HepG2 (cell line): ENCODE data around the gene SGPP1. TPM values are rescaled to one million over a fixed set of nuclear protein-coding genes. Genes with fewer than 3 reads are reported as not detected.

ENCODE experiments used
- ATF1 ChIP-seq: IDR thresholded peaks from 2 replicates; pipeline ENCODE4 v1.6.1; 2016; ENCODE audit warnings: mild to moderate bottlenecking, control low read depth
- ATF7 ChIP-seq, 2 experiments: fragments of 450-650 bp in 1 of 2; sonication (generic) in 1 of 2; formaldehyde crosslinking in 1 of 2; IDR thresholded peaks; 2 replicates each; pipeline versions ENCODE4 v1.4.0 to v1.6.1; 2016 to 2020; ENCODE audit warnings: antibody characterized with exemption in 1 of 2, mild to moderate bottlenecking in 1 of 2, missing genetic modification reagents in 1 of 2
- EEA1 ChIP-seq: sonication (generic); formaldehyde crosslinking; IDR thresholded peaks from 2 replicates; pipeline ENCODE4 v1.5.1; 2020; ENCODE audit warnings: mild to moderate bottlenecking, missing genetic modification reagents, borderline replicate concordance
- HMGA1 ChIP-seq: sonication (generic); formaldehyde crosslinking; conservative IDR thresholded peaks from 2 replicates; pipeline ENCODE4 v1.4.0; 2020; ENCODE audit warnings: missing genetic modification reagents
- KAT8 ChIP-seq: IDR thresholded peaks from 2 replicates; pipeline ENCODE4 v1.6.1; 2016; ENCODE audit warnings: missing genetic modification reagents, missing compliant biosample characterization
- KLF16 ChIP-seq, 2 experiments: sonication (generic) in 1 of 2; formaldehyde crosslinking in 1 of 2; IDR thresholded peaks; 2 replicates each; pipeline versions ENCODE4 v1.6.1 to v1.8.0; 2016 to 2023; ENCODE audit warnings: missing genetic modification reagents in 2 of 2, missing compliant biosample characterization in 1 of 2
- SNRNP70 ChIP-seq: fragments of 200-400 bp; formaldehyde crosslinking; IDR thresholded peaks from 2 replicates; pipeline ENCODE4 v1.6.1; 2017; ENCODE audit warnings: mild to moderate bottlenecking, low read depth, low read length, moderate library complexity
- TSC22D2 ChIP-seq: sonication (generic); formaldehyde crosslinking; IDR thresholded peaks from 2 replicates; pipeline ENCODE4 v1.5.1; 2020; ENCODE audit warnings: missing genetic modification reagents, mild to moderate bottlenecking, borderline replicate concordance
- ZBTB37 ChIP-seq: sonication (generic); formaldehyde crosslinking; IDR thresholded peaks from 2 replicates; pipeline ENCODE4 v1.4.0; 2020; ENCODE audit warnings: mild to moderate bottlenecking, missing genetic modification reagents
- ZBTB40 ChIP-seq, 2 experiments: fragments of 450-650 bp in 1 of 2; sonication (generic) in 1 of 2; formaldehyde crosslinking in 1 of 2; IDR thresholded peaks; 2 replicates each; pipeline versions ENCODE4 v1.6.1 to v1.8.0; 2016 to 2022; ENCODE audit warnings: antibody characterized with exemption in 1 of 2, mild to moderate bottlenecking in 1 of 2, missing genetic modification reagents in 1 of 2
- ZNF562 ChIP-seq: sonication (generic); formaldehyde crosslinking; IDR thresholded peaks from 2 replicates; pipeline ENCODE4 v1.8.0; 2022; ENCODE audit warnings: missing genetic modification reagents, borderline replicate concordance
- ZNF777 ChIP-seq: sonication (generic); formaldehyde crosslinking; IDR thresholded peaks from 2 replicates; pipeline ENCODE4 v1.4.0; 2020; ENCODE audit warnings: missing genetic modification reagents
- polyA plus RNA-seq, 8 experiments: library from polyadenylated mRNA; depleted of rRNA in 3 of 8; stranded (reverse) in 7 of 8; unstranded in 1 of 8; fragments of >200 nt; fragmentation: Illumina TruSeq in 4 of 8; extraction: Trizol in 4 of 8; gene quantifications; 2 replicates each; pipeline versions ENCODE4 v1.2.1 to v1.2.3, GENCODE V29; 2011 to 2016; ENCODE audit warnings: low read depth in 4 of 8, missing spikeins in 1 of 8, mixed read lengths in 1 of 8; ENCODE audit not compliant: insufficient read depth in 1 of 8
- total RNA-seq, 5 experiments: library from RNA; depleted of rRNA; stranded (reverse); fragments of >200 nt; fragmentation: Illumina TruSeq; extraction: Trizol; gene quantifications; 2 replicates each; pipeline ENCODE4 v1.2.3, GENCODE V29; 2016; ENCODE audit warnings: low read depth in 1 of 5
- TF ChIP-seq, protein P1 (sequence below): sonication (generic); formaldehyde crosslinking; IDR thresholded peaks from 2 replicates; pipeline ENCODE4 v1.4.0; 2020; ENCODE audit warnings: missing genetic modification reagents
- TF ChIP-seq, protein P2 (sequence below): sonication (generic); formaldehyde crosslinking; IDR thresholded peaks from 2 replicates; pipeline ENCODE4 v1.4.0; 2020; ENCODE audit warnings: missing genetic modification reagents

Gene SGPP1
- total and polyA plus RNA-seq, 2 of the 13 experiments (the other 11 are each of a cell fraction or from before 2014, with no cell fraction given), result 6.4 to 6.8 TPM

DNA sequence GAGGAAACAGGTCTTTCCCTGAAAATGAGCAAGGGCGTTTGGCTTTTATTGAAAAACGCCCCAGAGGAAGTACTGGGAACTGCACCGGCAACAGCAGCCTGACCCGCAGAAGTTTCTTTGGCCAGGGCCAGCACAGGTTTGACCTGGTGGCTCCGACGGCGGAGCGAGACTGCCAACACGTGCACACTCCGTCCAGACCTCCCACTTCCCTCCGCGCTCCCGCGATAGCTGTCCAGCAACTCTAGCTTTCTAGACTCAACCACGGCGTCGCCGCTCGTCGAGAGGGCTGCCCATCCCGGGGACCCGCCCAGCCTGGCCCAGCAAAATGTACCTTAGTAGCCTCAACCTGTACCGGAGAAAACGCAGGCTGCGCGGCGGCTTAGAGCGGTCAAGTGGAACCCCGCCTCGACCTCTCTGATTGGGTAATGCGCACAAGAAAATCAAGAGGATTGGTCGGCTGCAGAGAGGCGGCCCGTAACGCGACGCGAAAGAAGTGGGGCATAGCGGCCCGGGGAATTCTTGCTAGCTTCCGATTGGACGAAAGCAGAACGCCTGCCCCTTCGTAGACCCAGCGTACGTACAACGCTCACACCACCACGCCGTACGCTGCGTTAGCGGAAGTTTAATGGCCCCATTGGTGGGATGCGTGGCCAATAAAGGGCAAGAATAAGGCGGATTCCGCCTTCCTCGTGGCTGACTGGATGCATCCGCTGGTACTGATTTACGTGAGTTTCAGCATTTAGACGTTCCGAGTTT, 86.2 kb downstream of the SGPP1 start, which contains the start of gene WDR89 (continued):
- TF ChIP-seq ZBTB37 (CRISPR knock-in tag) (no peak; the same call in 1 of the 2 replicates), ZNF777 (CRISPR knock-in tag) (peak; percentile 94), KAT8 (peak; percentile 84), EEA1 (CRISPR knock-in tag) (peak; percentile 79; the same call in 1 of the 2 replicates), ZNF562 (no peak), ATF7 (IDR thresholded peaks at IDR 0.05) (no peak), ATF7 (CRISPR knock-in tag; IDR thresholded peaks at IDR 0.05) (no peak), KLF16 (CRISPR knock-in tag; IDR thresholded peaks at IDR 0.05) (peak in 1 of 2 experiments; percentile 76; a peak in 2 of 4 replicates), SNRNP70 (no peak), ATF1 (CRISPR knock-in tag) (peak; percentile 91), HMGA1 (no peak), TSC22D2 (CRISPR knock-in tag) (peak; percentile 94; the same call in 1 of the 2 replicates), ZBTB40 (IDR thresholded peaks at IDR 0.05) (no peak), ZBTB40 (CRISPR knock-in tag; IDR thresholded peaks at IDR 0.05) (peak; percentile 93)
- TF ChIP-seq, protein P1, sequence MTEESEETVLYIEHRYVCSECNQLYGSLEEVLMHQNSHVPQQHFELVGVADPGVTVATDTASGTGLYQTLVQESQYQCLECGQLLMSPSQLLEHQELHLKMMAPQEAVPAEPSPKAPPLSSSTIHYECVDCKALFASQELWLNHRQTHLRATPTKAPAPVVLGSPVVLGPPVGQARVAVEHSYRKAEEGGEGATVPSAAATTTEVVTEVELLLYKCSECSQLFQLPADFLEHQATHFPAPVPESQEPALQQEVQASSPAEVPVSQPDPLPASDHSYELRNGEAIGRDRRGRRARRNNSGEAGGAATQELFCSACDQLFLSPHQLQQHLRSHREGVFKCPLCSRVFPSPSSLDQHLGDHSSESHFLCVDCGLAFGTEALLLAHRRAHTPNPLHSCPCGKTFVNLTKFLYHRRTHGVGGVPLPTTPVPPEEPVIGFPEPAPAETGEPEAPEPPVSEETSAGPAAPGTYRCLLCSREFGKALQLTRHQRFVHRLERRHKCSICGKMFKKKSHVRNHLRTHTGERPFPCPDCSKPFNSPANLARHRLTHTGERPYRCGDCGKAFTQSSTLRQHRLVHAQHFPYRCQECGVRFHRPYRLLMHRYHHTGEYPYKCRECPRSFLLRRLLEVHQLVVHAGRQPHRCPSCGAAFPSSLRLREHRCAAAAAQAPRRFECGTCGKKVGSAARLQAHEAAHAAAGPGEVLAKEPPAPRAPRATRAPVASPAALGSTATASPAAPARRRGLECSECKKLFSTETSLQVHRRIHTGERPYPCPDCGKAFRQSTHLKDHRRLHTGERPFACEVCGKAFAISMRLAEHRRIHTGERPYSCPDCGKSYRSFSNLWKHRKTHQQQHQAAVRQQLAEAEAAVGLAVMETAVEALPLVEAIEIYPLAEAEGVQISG (CRISPR knock-in tag), result peak; percentile 86
- TF ChIP-seq, protein P2, sequence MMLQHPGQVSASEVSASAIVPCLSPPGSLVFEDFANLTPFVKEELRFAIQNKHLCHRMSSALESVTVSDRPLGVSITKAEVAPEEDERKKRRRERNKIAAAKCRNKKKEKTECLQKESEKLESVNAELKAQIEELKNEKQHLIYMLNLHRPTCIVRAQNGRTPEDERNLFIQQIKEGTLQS (CRISPR knock-in tag), result 0 out of 2 replicates have a peak, but pooled peaks have one; percentile 40
